Fibroblast of mammary gland (primary cell): Measurements from ENCODE around the gene ZSCAN9.

Source experiments
- DNase-seq: peaks from one replicate; pipeline ENCODE4 v3.0.0-alpha.2; 2010; ENCODE audit warnings: low read depth
- H3K4me3 ChIP-seq: 2 replicates; pipeline ENCODE4 v1.5.1; 2011; ENCODE audit warnings: low read depth, mild to moderate bottlenecking, low read length, moderate library complexity; ENCODE audit not compliant: control insufficient read depth
- CTCF ChIP-seq: conservative IDR thresholded peaks from 2 replicates; pipeline ENCODE4 v1.5.1; 2011; ENCODE audit warnings: low read depth, low read length, inconsistent platforms; ENCODE audit not compliant: control insufficient read depth, insufficient read depth

ZSCAN9 gene

DNA sequence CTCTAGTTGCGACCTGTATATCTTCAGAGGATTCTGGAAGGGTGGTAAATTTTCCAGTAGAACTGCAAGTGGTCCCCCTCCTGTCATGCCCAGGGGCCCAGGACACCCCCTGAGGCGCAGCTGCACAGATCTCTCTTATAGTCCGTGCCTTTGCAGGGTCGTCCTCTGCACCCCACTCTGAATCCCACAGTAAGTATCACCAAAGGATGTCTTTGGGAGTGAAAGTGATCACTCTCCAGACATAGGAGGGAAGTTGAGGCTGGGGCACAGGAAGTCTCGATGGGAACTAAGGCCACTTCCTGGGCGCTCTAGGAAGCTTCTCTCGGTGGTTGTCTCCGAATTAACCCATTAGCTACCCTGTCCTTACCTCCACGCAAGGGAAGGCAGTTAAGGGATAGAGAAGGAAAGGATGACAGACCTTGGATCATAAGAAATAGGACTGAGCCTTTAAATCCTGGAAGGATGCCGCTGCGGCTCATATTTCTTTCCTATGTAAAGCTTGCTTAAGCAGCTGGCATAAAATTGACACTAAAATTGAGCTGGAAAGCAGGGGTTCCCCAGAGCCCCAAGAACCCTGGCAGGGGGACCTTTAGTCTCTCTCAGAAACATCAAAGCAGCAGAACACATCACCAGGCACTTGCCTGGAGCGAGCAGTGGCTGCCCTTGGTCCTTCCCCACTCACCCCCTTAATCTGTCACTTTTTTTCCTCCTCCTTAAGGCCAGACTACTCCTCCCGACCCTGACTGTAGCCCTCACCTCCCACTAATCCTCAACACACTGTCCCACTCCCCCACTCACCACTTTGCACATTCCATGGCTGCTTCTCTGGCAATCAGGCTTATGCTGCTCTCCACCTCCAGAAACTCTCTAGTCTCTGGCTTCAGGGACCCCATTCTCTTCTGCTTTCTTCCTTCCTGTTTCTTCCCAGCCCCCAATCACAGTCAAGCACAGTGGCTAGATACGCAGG, 27.2 kb downstream of the ZSCAN9 start, which contains the start of gene ZKSCAN4:
Gene ZKSCAN4 (minus strand): TSS at position 261 of the 967 bp plus-strand sequence. CDS start 289 bp downstream, outside the sequence.
- no peak for TF ChIP-seq CTCF
- H3K4me3 ChIP-seq: peak within 1 kb of the TSS; percentile 96
- DNase-seq: peak; percentile 93

DNA sequence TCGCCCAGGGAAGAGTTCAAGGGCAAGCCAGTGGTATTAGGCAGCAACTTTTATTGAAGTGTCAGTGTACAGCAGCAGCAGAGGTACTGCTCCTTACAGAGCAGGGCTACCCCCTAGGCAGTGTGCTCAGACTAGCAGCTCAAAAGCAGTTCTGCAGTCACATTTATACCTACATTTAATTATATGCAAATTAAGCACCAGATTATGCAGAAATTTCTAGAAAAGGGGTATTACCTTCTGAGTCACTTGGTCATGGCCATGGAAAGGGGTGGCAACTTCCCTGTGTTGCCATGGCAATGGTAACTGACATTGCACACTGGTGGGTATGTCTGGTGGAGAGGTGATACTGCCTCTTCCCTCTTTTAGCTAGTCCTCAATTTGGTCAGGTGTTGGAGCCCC, 29.0 kb downstream of the ZSCAN9 start:
- H3K4me3 ChIP-seq: no peak overlapping the region
- TF ChIP-seq CTCF: no peak
- no peak for DNase-seq

DNA sequence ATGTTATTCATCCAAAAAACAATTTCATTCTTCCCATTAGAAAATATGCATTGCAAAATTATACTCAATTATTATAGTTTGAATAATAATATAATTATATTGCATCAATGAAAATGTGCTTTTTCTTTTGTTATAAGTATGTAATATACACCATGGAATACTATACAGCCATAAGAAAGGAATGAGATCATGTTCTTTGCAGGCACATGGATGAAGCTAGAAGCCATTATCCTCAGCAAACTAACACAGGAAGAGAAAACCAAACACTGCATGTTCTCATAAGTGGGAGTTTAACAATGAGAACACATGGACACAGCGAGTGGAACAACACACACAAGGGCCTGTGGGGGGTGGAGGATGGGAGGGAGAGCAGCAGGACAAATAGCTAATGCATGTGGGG, 32.0 kb downstream of the ZSCAN9 start:
- no peak overlapping the region for H3K4me3 ChIP-seq
- TF ChIP-seq CTCF: no peak
- no peak for DNase-seq

- peak; percentile 80 for DNase-seq
- no peak for TF ChIP-seq CTCF
- H3K4me3 ChIP-seq: peak within 1 kb of the TSS; percentile 40
Measured at GRCh38 chr6:28258877-28259777, 34.1 kb downstream of the ZSCAN9 start, which contains the start of gene NKAPL. NKAPL (plus strand) TSS chr6:28259297; CDS start chr6:28259372, 75 bp downstream.

GRCh38 chr6:28263922-28264321, 38.8 kb downstream of the ZSCAN9 start:
- DNase-seq: no peak
- H3K4me3 ChIP-seq: no peak overlapping the region
- no peak for TF ChIP-seq CTCF

DNA sequence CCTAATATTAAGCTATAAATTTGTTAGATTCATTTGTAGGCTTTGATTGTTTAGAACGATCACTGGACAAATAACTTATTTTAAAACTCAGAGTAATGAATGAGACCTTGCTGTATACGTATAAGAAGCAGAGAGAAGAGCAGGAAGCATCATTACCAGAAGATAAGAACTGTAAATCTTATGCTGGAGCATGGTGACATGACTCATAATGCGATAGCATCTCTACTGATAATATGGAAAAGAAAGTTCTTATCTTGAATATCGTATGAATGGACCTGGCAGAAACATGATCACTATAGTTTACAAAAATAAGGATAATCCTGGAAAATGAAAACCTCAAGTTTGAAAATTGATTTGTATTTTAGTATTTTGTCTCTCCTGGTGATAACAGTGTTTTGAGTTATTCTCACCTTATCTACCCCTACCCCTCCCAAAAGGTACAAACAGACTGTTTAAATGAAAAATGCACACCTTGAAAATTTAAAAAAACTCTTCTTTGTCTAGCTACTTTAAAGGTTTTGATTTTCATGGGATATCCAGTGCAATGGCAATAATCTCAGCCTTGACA, 39.8 kb downstream of the ZSCAN9 start:
- no peak overlapping the region for H3K4me3 ChIP-seq
- no peak for DNase-seq
- no peak for TF ChIP-seq CTCF
